Activated CD4-positive, alpha-beta T cell treated with anti-CD3 and anti-CD28 coated beads for 24 hours (primary cell): ENCODE data around the gene GJC2.

Experiments used
- DNase-seq, 2 donors: peaks; one replicate each; pipeline ENCODE4 v3.0.0-alpha.2; 2020; ENCODE audit warnings: low read depth in 2 of 2

The GJC2 gene

GRCh38 chr1:228190182-228190581 is 40.5 kb downstream of the GJC2 start:
- DNase-seq, result no peak

- no peak for DNase-seq
Measured at GRCh38 chr1:228190778-228191177, 41.0 kb downstream of the GJC2 start.

DNA sequence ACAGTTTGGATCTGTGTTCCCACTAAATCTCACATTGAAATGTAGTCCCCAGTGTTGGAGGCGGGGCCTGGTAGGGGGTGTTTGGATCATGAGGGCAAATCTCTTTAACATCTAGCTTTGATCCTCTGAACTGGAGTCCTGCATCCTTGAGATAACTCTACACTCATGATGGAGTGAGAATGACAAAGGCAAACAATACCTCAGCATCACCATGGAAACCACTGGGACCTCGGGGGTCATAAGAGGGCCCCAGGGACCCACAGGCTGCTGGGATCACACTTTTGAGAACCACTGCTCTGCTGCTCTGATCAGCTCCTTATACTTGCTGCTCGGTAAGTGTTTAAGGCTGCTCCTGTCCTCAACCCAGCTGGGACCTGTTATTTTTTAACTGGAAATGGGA is 44.7 kb downstream of the GJC2 start:
- DNase-seq, result no peak

DNA sequence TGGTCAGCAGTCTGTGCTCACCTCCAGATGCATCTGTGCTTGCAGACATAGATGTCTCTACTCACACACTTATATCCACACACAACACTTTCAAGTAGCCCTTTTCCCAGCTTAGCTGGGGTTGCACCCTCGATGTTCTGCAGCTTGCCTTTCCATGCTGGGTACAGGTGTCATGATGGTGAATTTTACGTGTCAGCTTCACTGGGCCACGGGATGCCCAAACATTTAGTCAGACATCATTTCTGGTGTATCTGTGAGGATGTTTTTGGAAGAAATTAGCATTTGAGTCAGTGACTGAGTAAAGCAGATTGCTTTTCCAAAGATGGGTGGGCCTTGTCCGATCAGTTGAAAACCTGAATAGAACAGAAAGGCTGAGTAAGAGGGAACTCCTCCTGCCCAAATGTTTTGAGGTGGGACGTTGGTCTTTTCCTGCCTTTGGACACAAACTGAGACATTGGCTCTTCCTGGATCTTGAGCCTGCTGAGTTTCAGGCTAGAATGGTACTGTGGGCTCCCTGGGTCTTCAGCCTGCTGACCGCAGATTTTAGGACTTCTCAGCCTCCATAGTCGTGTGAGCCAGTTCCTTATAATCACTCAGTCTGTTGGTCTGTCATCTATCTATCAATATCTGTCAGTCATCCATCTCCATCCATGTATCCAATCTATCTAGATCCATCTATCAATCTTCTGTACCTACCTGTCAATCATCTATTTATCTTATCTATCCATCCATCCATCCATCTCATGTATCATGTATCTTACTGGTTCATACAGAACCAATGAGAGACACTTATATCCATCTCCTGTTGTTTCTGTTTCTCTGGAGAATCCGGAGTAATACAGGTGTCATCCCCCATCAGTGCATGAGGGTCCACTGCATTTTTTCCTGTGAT is 45.4 kb downstream of the GJC2 start:
- DNase-seq, result no peak

DNA sequence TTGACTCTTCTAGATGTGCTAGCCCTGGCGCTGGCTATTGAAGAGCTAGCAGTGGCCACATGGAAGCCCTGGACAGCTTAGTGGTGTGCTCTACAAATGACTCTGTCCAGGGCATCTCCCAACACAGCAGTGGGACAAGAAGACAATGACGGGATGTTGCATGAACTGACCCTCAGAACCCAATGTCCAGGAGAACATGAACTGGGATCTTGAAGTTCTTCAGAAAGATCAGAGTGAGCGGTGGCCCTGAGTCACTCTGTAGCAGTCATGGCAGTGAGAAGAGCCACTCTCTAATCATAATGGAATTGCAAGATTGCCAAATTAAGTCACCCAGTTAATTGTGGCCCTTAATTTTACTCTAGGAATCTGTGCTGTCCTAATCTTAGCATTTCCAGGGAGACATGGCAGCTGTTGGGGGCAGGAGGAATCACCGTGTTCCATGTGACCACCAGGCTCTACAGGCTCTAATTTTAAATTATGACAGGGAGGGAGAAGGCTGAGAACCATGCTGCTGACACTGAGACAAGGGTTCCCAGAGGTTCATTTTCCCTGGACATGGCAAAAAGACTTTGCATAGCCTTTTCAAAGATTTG is 47.9 kb downstream of the GJC2 start:
- DNase-seq, result no peak

DNA sequence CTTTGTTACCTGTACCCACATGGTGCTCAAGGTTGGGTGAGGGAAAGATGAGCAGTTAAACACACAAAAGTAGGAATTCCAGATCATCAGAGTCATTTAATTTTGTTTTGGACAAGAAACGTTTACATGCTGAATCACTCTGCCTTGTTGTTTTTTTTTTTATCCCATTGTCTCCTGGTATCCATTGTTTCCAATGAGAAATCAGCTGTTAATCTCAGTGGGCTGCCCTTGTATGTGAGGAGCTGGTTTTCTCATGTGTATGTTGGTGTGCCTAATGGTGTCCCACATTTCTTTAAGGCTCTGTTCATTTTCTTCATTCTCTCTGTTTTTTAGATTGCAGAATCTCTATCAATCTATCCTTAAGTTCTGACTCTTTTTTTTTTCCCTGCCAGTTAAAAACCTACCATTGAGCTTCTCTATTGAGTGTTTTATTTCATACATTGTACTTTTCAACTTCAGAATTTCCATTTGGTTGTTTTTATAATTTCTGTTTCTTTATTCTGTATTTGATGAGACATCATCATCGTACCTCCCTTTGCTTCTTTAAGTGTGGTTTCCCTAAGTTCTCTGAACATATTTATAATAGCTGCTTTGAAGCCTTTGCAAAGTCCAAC is 49.4 kb downstream of the GJC2 start:
- DNase-seq, result no peak

DNA sequence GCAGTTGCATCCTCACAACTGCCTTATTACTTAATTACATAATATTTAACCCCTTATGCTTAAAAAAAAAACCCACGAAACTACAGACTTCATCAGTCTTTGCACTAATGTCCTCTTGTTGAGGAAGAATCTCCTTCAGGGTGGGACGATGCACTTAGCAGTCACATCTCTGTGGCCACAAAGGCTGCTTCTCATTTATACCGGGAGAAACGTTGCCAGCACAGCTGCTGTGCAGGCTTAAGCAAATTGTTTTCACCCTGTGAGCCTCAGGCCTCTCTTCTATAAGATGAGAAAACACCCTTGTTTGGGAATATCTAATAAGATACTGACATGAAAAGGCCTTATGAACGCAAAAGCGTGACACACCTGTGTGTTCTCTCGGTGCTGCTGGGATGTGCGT is 55.2 kb downstream of the GJC2 start:
- no peak for DNase-seq

DNA sequence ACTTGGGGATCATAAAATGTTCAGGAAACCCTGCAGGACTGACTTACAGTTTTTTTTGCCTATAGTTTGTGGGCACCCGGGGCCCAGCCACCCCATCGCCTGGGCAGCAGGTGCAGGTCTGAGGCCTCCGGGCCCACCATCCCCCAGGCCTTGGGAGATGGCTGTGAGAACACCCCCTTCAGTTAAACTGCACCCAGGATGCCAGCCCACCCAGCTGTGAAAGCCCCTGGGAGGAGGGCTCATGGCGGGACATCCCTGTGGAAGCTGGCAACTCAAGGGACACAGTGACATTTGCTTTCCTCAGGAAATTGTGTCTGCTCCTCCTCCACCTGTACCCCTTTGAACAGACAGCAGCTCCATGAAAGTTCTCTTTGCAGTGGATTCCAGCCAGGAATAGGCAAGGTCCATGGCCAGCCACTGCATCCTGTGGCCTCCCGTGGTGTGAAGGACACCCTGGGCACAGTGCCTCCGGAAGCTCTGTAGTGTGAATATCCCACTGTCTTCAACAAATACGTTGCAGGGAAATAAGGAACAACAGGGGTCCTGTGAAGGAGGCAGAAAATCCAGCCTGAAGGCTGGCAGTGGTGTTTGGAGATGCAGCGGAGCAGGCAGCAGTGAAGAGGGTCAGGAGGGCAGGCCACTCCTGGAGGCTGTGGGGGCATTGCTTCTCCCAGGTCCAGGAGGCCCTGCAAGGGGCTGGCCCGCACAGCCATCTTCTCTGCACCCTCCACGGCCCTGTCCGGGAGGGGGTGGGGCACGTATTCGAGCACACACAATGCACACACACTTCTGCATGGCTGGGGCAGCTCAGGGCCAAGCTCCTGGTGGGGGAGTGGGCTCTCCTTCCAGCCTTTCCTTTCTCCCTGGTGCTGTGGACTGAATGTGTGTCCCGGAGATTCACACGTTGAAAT is 56.1 kb downstream of the GJC2 start:
- DNase-seq, result no peak

DNA sequence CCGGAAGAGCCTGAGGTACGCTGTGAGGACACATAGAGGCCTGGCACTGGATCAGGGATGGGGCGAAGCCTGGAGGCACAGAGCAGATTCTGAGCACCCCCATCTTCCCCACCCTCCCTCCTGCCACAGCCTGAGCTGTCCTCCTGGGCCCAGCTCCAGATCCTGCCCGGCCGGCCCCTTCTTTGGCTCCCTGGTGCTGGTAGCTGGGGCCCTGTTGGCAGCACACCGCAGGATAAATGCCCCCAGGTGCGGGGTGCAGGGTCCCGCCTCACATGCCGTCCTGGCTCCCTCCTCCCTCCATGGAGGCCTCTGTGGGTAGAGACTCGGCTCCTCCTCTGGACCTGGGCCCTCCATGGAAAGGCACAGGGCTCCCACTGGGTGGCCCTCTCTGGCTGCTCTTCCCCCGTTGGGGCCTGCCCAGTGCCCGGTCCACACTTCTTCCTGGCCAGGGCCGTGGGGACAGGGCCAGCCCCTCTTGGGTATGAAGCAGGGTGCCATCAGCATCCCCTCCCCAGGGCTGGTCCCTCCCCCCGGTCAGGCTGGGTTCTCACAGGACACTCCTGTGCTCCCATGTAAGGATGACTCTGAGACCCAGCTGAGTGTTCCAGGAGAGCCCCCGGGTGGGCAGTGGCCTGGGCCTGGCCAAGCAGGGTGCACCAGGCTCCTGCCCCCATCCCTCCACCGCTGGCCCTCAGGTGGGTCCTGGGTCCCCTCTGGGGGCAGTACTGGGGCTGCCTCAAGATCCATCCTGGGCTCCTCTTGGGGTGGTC is 57.0 kb downstream of the GJC2 start:
- DNase-seq, result no peak

- no peak for DNase-seq
Measured at GRCh38 chr1:228207381-228207810, 57.7 kb downstream of the GJC2 start.

- DNase-seq, result no peak
Measured at GRCh38 chr1:228207851-228208821, 58.4 kb downstream of the GJC2 start, which contains the start of gene OBSCN. TSS of gene OBSCN (plus strand) at chr1:228208044. CDS start at chr1:228211784, 3,740 bp downstream.

DNA sequence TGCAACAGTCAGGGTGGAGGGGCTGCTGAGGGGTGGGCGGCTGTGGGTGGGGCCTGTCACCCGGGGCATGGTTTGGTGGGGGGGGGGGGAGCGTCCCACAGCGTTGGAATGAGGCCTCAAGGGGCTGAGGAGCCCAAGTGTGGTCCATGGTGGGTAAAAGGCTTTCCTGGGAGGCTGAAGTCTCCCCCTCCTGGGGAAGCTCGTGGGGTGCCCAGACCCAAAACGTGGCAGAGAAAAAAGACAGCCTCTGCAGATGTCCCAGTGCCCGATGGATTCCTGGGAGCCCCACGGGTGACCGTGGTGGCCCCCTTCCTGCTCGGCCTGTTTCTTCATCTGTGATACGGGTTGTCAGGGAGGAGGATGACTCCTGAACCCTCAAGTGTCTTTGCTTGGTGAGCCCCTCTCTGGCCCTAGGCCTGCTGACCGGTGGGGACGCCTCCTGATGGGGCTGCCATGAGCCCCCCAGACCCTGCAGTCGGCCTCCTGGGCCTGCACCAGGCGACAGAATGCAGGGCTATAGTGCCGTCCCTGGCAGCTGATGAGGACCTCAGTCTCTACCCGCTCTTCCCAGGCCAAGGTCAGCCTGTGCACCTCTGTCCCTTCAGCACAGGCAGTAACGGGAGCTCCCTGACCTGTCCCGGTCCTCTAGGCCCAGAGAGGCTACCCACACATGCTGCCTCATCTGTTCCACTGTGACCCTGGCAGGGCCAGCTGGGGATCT is 59.3 kb downstream of the GJC2 start:
- DNase-seq, result no peak
